ENCODE results near the gene UTP25. TPM values are rescaled to one million over a fixed set of nuclear protein-coding genes. Genes with fewer than 3 reads are reported as not detected.

UTP25 gene
- total and polyA plus RNA-seq, 9 donors, result 4.3 to 9.9 (median 8.1) TPM

DNA sequence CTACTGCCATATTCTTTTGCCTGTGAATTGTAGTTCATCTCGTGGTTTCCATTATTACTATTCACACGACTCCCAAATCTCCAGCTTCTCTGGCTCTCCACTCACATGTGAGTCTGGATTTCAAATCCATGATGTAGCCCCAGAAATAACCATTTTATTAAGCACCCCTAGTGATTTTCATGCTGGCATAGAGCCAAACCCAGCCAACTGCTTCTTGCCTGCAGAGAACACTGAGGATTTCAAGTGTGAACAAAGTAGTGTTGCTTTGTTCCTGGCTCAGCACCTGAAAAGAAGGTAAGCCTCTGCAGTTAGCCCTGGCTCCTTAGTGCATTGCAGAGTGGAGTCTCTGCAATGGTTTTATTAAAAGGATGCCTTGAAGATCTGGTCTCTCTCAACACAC, 25.9 kb downstream of the UTP25 start:
- no peaks in the 10 kb centered on the region for H3K9me3 ChIP-seq
- TF ChIP-seq EP300 (IDR thresholded peaks at IDR 0.05) (no peak), POLR2A (IDR thresholded peaks at IDR 0.05) (no peak)
- TF ChIP-seq, protein P1, sequence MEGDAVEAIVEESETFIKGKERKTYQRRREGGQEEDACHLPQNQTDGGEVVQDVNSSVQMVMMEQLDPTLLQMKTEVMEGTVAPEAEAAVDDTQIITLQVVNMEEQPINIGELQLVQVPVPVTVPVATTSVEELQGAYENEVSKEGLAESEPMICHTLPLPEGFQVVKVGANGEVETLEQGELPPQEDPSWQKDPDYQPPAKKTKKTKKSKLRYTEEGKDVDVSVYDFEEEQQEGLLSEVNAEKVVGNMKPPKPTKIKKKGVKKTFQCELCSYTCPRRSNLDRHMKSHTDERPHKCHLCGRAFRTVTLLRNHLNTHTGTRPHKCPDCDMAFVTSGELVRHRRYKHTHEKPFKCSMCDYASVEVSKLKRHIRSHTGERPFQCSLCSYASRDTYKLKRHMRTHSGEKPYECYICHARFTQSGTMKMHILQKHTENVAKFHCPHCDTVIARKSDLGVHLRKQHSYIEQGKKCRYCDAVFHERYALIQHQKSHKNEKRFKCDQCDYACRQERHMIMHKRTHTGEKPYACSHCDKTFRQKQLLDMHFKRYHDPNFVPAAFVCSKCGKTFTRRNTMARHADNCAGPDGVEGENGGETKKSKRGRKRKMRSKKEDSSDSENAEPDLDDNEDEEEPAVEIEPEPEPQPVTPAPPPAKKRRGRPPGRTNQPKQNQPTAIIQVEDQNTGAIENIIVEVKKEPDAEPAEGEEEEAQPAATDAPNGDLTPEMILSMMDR (IDR thresholded peaks at IDR 0.05), result no peak
- H3K4me1 ChIP-seq (ENCODE audit: insufficient read depth), result no peaks in the 10 kb centered on the region
- H3K27ac ChIP-seq, result no peak overlapping the region
- DNase-seq, result no peak
- no peaks in the 10 kb centered on the region for H3K36me3 ChIP-seq
- H3K4me3 ChIP-seq, result no peak overlapping the region
- H3K27me3 ChIP-seq, result no peaks in the 10 kb centered on the region
- 86 to 100% (median 92%) methylated on average over 2 of the region's 2 CpGs for WGBS, 3 donors
- intact Hi-C loops (cut with DNase I), result no loop called here

DNA sequence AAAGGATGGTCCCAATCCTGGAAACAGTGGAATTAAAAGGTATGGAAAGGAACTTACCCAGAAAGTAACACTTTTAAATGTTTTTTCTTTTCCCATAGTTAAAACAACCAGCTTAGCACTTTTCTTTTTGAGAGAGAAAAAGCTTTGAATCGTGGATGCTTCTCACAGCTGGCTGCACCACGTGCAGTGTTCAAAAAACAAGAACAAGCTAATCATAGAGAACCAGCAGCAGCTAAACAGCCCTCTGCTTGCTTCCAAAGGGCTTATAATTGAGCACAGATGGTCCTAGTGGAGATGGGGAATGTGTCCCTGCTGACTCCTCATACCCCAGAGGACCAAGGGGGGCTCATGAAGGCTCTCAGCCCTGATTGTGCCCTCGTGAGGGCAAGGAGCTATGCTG, 26.4 kb downstream of the UTP25 start:
- Histone ChIP-seq H3K4me1 (ENCODE audit: insufficient read depth) (no peaks in the 10 kb centered on the region), H3K36me3 (no peaks in the 10 kb centered on the region), H3K9me3 (no peaks in the 10 kb centered on the region), H3K27ac (no peak overlapping the region), H3K27me3 (no peaks in the 10 kb centered on the region), H3K4me3 (no peak overlapping the region)
- 28 to 52% (median 51%) methylated on average over 3 of the region's 3 CpGs for WGBS, 3 donors
- no peak for DNase-seq
- intact Hi-C loops (cut with DNase I), result no loop called here
- TF ChIP-seq POLR2A (IDR thresholded peaks at IDR 0.05), result no peak
- no peak for TF ChIP-seq EP300 (IDR thresholded peaks at IDR 0.05)
- TF ChIP-seq, protein P1 (IDR thresholded peaks at IDR 0.05), result no peak

DNA sequence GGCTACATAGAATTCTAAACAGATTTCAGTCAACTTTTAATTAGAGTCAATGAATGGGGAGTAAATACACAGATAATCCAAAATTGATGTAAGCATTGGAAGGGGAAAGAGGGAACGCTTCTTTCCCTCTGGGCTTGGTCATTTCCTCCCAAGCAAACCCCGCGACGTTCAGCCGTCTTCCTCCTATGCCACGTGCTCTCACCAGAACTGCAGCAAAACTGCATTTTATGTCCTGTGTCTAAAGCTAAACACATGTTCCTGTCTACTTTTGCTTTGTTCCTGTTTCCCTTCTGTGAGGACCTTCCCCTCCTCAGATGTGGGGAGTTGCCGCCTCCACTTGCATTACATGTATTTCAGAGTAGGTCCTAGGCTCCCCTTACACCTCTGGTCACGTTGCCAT, 27.2 kb downstream of the UTP25 start:
- H3K27ac ChIP-seq, result no peak overlapping the region
- H3K4me1 ChIP-seq (ENCODE audit: insufficient read depth), result no peaks in the 10 kb centered on the region
- H3K4me3 ChIP-seq, result no peak overlapping the region
- H3K36me3 ChIP-seq, result no peaks in the 10 kb centered on the region
- intact Hi-C loops (cut with DNase I), result loop anchor here in 1 of 4 donors (5.0 kb wide), 1 partner anchor 132 kb away; no protein-coding TSS in a partner anchor
- WGBS, 3 donors, result 77 to 83% (median 83%) methylated on average over 8 of the region's 8 CpGs
- no peaks in the 10 kb centered on the region for H3K27me3 ChIP-seq
- no peak for TF ChIP-seq EP300 (IDR thresholded peaks at IDR 0.05)
- TF ChIP-seq, protein P1 (IDR thresholded peaks at IDR 0.05), result no peak
- TF ChIP-seq POLR2A (IDR thresholded peaks at IDR 0.05), result no peak
- no peaks in the 10 kb centered on the region for H3K9me3 ChIP-seq
- DNase-seq, result no peak

DNA sequence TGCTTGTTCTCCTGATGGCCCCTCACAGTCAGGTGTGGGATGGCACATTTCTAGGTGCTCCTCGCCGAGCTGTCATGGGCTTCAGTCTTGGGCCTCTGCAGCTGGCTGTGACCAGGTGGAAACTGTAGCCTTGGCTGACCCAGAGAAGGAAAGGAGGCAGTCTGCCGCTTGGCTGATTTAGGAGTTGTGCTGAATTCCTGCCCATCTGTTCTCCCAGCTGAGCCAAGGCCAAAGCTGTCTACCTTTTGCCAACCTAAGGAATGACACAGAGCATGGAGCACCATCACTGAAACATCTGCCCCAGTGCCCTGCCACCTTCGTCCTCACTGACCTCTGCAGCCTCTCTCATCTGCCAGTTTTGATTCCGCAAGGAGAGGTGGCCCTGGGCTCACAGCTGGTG, 27.9 kb downstream of the UTP25 start:
- intact Hi-C loops (cut with DNase I), result loop anchor here in 1 of 4 donors (5.0 kb wide), 1 partner anchor 132 kb away; no protein-coding TSS in a partner anchor
- H3K4me1 ChIP-seq (ENCODE audit: insufficient read depth), result no peaks in the 10 kb centered on the region
- no peak overlapping the region for H3K4me3 ChIP-seq

More for the DNA sequence above, 27.9 kb downstream of the UTP25 start:
- TF ChIP-seq EP300 (IDR thresholded peaks at IDR 0.05) (no peak), POLR2A (IDR thresholded peaks at IDR 0.05) (no peak)
- TF ChIP-seq, protein P1 (IDR thresholded peaks at IDR 0.05), result no peak
- H3K27ac ChIP-seq, result no peak overlapping the region
- DNase-seq, result no peak
- no peaks in the 10 kb centered on the region for H3K9me3 ChIP-seq
- WGBS, 3 donors, result 48 to 65% (median 49%) methylated on average over 5 of the region's 5 CpGs
- no peaks in the 10 kb centered on the region for H3K27me3 ChIP-seq
- H3K36me3 ChIP-seq, result no peaks in the 10 kb centered on the region

All from ovary (tissue), 9 donors.